CD14-positive monocyte (primary cell): ENCODE measurements around the gene ABCG1. TPM values are rescaled to one million over a fixed set of nuclear protein-coding genes. Genes with fewer than 3 reads are reported as not detected.

Source experiments
- DNase-seq, 3 donors: peaks; one replicate each; pipeline ENCODE4 v3.0.0-alpha.2; 2011 to 2022
- H2AFZ ChIP-seq: 2 replicates; pipeline ENCODE4 v1.6.0; 2012; ENCODE audit warnings: mild to moderate bottlenecking, low read depth, low read length, inconsistent platforms; ENCODE audit not compliant: insufficient read depth, poor library complexity, severe bottlenecking
- H3K27ac ChIP-seq, 2 donors: 1 replicate in 1 of 2; 2 replicates in 1 of 2; pipeline ENCODE4 v1.5.1; 2012 to 2013; ENCODE audit warnings: low read length in 2 of 2, control low read depth in 1 of 2, inconsistent platforms in 1 of 2, low read depth in 1 of 2, mild to moderate bottlenecking in 1 of 2
- H3K27me3 ChIP-seq, 2 donors: one replicate each; pipeline versions ENCODE4 v1.6.0 to v1.6.1; 2011 to 2013; ENCODE audit warnings: low read length in 2 of 2; ENCODE audit not compliant: control insufficient read depth in 2 of 2, insufficient read depth in 2 of 2
- H3K36me3 ChIP-seq, 2 donors: replicated peaks in 1 of 2; 1 replicate in 1 of 2; 2 replicates in 1 of 2; pipeline versions ENCODE4 v1.5.1 to v1.6.1; 2012 to 2013; ENCODE audit warnings: low read length in 2 of 2, control low read depth in 1 of 2, inconsistent platforms in 1 of 2, mild to moderate bottlenecking in 1 of 2; ENCODE audit not compliant: insufficient read depth in 2 of 2, control insufficient read depth in 1 of 2
- H3K4me1 ChIP-seq, 2 donors: 1 replicate in 1 of 2; 2 replicates in 1 of 2; pipeline versions ENCODE4 v1.5.1 to v1.6.1; 2012 to 2013; ENCODE audit warnings: low read length in 2 of 2, control low read depth in 1 of 2, inconsistent platforms in 1 of 2, mild to moderate bottlenecking in 1 of 2, moderate library complexity in 1 of 2; ENCODE audit not compliant: insufficient read depth in 2 of 2, control insufficient read depth in 1 of 2
- H3K4me2 ChIP-seq: replicated peaks from 2 replicates; pipeline ENCODE3; 2012; ENCODE audit warnings: low read length, moderate library complexity, mild to moderate bottlenecking; ENCODE audit not compliant: poor library complexity, severe bottlenecking; ENCODE audit errors: extremely low read depth
- H3K4me3 ChIP-seq, 3 experiments: fragments of 200-600 bp in 1 of 3; sonication (generic) in 1 of 3; replicated peaks in 1 of 3; 1 replicate in 2 of 3; 2 replicates in 1 of 3; pipeline ENCODE4 v1.5.1; 2011 to 2013; ENCODE audit warnings: low read length in 3 of 3, mild to moderate bottlenecking in 3 of 3, control low read depth in 2 of 3, low read depth in 2 of 3, inconsistent platforms in 1 of 3, moderate library complexity in 1 of 3
- H3K79me2 ChIP-seq: 2 replicates; pipeline ENCODE4 v1.6.0; 2012; ENCODE audit warnings: mild to moderate bottlenecking, control low read depth, inconsistent platforms, low read length, moderate library complexity; ENCODE audit not compliant: insufficient read depth
- H3K9ac ChIP-seq: 2 replicates; pipeline ENCODE4 v1.6.0; 2017; ENCODE audit warnings: low read length, mild to moderate bottlenecking; ENCODE audit not compliant: insufficient read depth, poor library complexity, severe bottlenecking
- H3K9me3 ChIP-seq, 2 donors: replicated peaks in 1 of 2; 1 replicate in 1 of 2; 2 replicates in 1 of 2; pipeline versions ENCODE4 v1.5.1 to v1.6.1; 2012 to 2013; ENCODE audit warnings: low read length in 2 of 2, control low read depth in 1 of 2; ENCODE audit not compliant: control insufficient read depth in 1 of 2, insufficient read depth in 1 of 2
- H4K20me1 ChIP-seq: 2 replicates; pipeline ENCODE4 v1.6.0; 2012; ENCODE audit warnings: mild to moderate bottlenecking, low read length, control low read depth, moderate library complexity; ENCODE audit not compliant: insufficient read depth
- H3K27ac Mint-ChIP-seq, 7 donors: one replicate each; pipeline ENCODE4 v1.8.0; 2020; ENCODE audit warnings: mild to moderate bottlenecking in 7 of 7, mixed read lengths in 7 of 7, moderate library complexity in 6 of 7, inconsistent platforms in 2 of 7
- H3K27me3 Mint-ChIP-seq, 3 donors: one replicate each; pipeline ENCODE4 v1.8.0; 2021 to 2022; ENCODE audit warnings: low read depth in 3 of 3, mild to moderate bottlenecking in 3 of 3, mixed read lengths in 3 of 3, moderate library complexity in 3 of 3, inconsistent platforms in 1 of 3
- H3K36me3 Mint-ChIP-seq, 2 donors: one replicate each; pipeline ENCODE4 v1.8.0; 2020; ENCODE audit warnings: mixed read lengths in 2 of 2, inconsistent platforms in 1 of 2, mild to moderate bottlenecking in 1 of 2
- H3K4me1 Mint-ChIP-seq: one replicate; pipeline ENCODE4 v1.8.0; 2020; ENCODE audit warnings: mild to moderate bottlenecking, mixed read lengths
- H3K4me3 Mint-ChIP-seq, 2 donors: one replicate each; pipeline ENCODE4 v1.8.0; 2020; ENCODE audit warnings: mild to moderate bottlenecking in 2 of 2, mixed read lengths in 2 of 2, moderate library complexity in 1 of 2
- H3K9me3 Mint-ChIP-seq, 7 donors: one replicate each; pipeline ENCODE4 v1.8.0; 2020 to 2022; ENCODE audit warnings: mixed read lengths in 7 of 7, mild to moderate bottlenecking in 6 of 7, moderate library complexity in 6 of 7, inconsistent platforms in 2 of 7
- WGBS: methylation state at CpG from one replicate; pipeline ENCODE4 v1.1.5; 2013; ENCODE audit warnings: missing lambda C conversion rate; ENCODE audit not compliant: insufficient coverage; 5-methylcytosine and 5-hydroxymethylcytosine counted together
- intact Hi-C, 2 donors: fragments of 100-400 bp; cut with micrococcal nuclease; formaldehyde crosslinking; loops; one replicate each; pipeline versions ENCODE4 v1.15.0 to v1.15.1; 2023
- polyA plus RNA-seq, 3 donors: library from polyadenylated mRNA; depleted of rRNA in 1 of 3; unstranded in 2 of 3; stranded (reverse) in 1 of 3; fragments of 300-500 nt in 2 of 3; fragments of >200 nt in 1 of 3; fragmentation: Illumina TruSeq in 2 of 3; gene quantifications; 1 replicate in 2 of 3; 2 replicates in 1 of 3; pipeline ENCODE4 v1.2.3, GENCODE V29; 2012 to 2021
- TF ChIP-seq, protein P1 (sequence below): fragments of 200-600 bp; IDR thresholded peaks from one replicate; pipeline ENCODE4 v1.8.0; 2022; ENCODE audit warnings: antibody characterized with exemption, mild to moderate bottlenecking

Gene ABCG1
- polyA plus RNA-seq, 3 donors: 3.0 to 5.2 (median 3.5) TPM

DNA sequence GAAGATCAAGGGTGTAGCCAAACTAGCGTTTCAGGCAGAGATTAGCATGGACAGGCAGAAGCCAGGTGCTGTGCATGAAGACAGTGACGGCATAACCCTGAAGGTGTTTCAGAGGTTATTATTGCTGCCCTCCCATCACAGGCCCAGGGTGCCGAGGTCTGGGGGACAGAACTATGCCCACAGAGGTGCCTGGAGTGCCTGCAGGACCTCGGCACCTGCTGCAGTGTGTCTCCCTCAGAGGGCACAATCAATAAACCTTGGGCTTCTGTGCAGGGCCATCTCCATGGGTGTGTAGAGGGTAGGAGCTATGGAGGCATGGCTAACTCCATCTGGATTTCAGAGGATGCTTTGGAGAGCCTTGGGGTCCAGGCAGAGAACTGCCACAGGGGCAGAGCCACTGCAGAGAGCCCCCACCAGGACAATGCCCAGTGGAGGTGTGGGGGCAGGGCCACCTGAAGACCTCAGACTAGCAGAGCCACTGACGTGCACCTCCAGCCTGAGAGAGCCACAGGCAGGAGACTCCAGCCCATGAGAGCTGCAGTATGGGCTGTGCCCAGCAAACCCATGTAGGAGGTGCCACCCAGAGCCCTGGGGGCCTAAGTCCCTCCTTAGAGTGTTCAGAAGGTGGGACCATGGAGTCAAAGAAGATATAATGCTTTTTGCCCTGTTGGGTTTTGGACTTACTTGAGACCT, 5.7 kb upstream of the ABCG1 start:
- H3K36me3 Mint-ChIP-seq: peaks cover 2 to 3% of the 10 kb centered on the region in 2 donors
- Histone ChIP-seq H4K20me1 (no peaks in the 10 kb centered on the region), H3K27ac (no peak overlapping the region), H3K4me3 (no peak overlapping the region), H3K4me1 (peaks cover 6 to 7% of the 10 kb centered on the region in 2 donors), H3K36me3 (no peaks in the 10 kb centered on the region), H3K27me3 (peaks cover 3 to 4% of the 10 kb centered on the region in 2 donors), H2AFZ (no peak overlapping the region), H3K9me3 (peaks cover 12 to 20% of the 10 kb centered on the region in 2 donors), H3K9ac (no peak overlapping the region), H3K79me2 (no peaks in the 10 kb centered on the region), H3K4me2 (no peak overlapping the region)
- H3K9me3 Mint-ChIP-seq: peaks cover 10 to 21% (median 18%) of the 10 kb centered on the region in 7 donors
- WGBS: 95% methylated on average over 5 of the region's 5 CpGs
- TF ChIP-seq, protein P1, sequence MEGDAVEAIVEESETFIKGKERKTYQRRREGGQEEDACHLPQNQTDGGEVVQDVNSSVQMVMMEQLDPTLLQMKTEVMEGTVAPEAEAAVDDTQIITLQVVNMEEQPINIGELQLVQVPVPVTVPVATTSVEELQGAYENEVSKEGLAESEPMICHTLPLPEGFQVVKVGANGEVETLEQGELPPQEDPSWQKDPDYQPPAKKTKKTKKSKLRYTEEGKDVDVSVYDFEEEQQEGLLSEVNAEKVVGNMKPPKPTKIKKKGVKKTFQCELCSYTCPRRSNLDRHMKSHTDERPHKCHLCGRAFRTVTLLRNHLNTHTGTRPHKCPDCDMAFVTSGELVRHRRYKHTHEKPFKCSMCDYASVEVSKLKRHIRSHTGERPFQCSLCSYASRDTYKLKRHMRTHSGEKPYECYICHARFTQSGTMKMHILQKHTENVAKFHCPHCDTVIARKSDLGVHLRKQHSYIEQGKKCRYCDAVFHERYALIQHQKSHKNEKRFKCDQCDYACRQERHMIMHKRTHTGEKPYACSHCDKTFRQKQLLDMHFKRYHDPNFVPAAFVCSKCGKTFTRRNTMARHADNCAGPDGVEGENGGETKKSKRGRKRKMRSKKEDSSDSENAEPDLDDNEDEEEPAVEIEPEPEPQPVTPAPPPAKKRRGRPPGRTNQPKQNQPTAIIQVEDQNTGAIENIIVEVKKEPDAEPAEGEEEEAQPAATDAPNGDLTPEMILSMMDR: no peak
- peaks cover 14% of the 10 kb centered on the region for H3K4me1 Mint-ChIP-seq
- no peak for DNase-seq
- intact Hi-C loops: no loop called here
- H3K27me3 Mint-ChIP-seq: peaks cover 6 to 9% (median 8%) of the 10 kb centered on the region in 3 donors
- H3K4me3 Mint-ChIP-seq: no peak overlapping the region
- H3K27ac Mint-ChIP-seq: no peak overlapping the region

DNA sequence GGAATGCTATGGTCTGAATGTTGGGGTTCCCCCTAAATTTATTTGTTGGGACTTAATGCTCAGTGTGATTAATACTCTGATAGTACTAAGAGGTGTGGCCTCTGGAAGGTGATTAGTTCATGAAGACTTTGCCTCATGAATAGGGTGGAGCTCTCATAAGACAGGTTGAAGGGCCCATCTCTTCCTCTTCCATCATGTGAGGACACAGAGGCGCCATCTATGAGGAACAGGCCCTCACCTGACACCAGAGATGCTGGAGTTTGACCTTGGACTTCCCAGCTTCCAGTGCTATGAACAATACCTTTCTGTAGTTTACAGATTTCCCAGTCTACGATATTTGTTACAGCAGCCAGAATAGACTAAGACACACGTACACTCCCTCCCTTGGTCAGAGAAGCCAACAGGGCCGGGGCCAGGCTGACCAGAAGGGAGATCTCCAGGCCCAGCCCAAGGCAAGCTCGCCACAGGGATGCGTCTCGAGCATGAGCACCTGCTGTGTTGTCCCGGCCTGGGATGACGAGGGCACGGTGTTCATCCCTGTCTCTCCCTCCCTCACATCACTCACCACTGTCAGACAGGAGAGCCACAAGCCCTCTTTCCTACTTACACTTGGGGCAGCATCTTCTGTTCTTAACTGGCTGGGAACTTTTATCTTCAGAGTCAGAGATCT, 4.7 kb upstream of the ABCG1 start:
- Histone ChIP-seq H3K9me3 (peaks cover 12 to 20% of the 10 kb centered on the region in 2 donors), H3K36me3 (no peaks in the 10 kb centered on the region), H3K27me3 (peaks cover 6 to 8% of the 10 kb centered on the region in 2 donors), H4K20me1 (no peaks in the 10 kb centered on the region), H2AFZ (no peak overlapping the region), H3K9ac (no peak overlapping the region), H3K4me3 (no peak overlapping the region), H3K79me2 (no peaks in the 10 kb centered on the region), H3K4me2 (no peak overlapping the region), H3K27ac (no peak overlapping the region), H3K4me1 (peaks cover 12 to 14% of the 10 kb centered on the region in 2 donors)
- Mint-ChIP-seq H3K4me1 (peaks cover 16% of the 10 kb centered on the region), H3K36me3 (peaks cover 2 to 3% of the 10 kb centered on the region in 2 donors), H3K27me3 (peaks cover 7 to 17% (median 12%) of the 10 kb centered on the region in 3 donors), H3K27ac (no peak overlapping the region), H3K9me3 (peaks cover 10 to 21% (median 18%) of the 10 kb centered on the region in 7 donors), H3K4me3 (no peak overlapping the region)
- intact Hi-C loops: no loop called here
- 99% methylated on average over 10 of the region's 10 CpGs for WGBS
- TF ChIP-seq, protein P1: no peak
- no peak for DNase-seq
